Astrocyte of the cerebellum (primary cell): ENCODE measurements around the gene MYL6B.
"Not testable (repeated sequence)": the region's sequence is repeated elsewhere in the genome, so short reads cannot be mapped to it uniquely, and the experiment has no call there.

Experiments
- DNase-seq: peaks from one replicate; pipeline ENCODE4 v3.0.0-alpha.2; 2011; ENCODE audit warnings: low read depth
- H3K4me3 ChIP-seq: 2 replicates; pipeline ENCODE4 v1.5.1; 2011; ENCODE audit warnings: mild to moderate bottlenecking, low read depth, low read length, moderate library complexity
- CTCF ChIP-seq: IDR thresholded peaks from 2 replicates; pipeline ENCODE4 v1.5.1; 2012; ENCODE audit warnings: low read length, low read depth, moderate library complexity, mild to moderate bottlenecking; ENCODE audit errors: missing control alignments
- in situ Hi-C: cut with HindIII; loops from 2 replicates; pipeline ENCODE4 v1.10.0; 2017; ENCODE audit warnings: low sequenced_read_pairs

The MYL6B gene

GRCh38 chr12:56105609-56105902 is 46.8 kb upstream of the MYL6B start:
- peak overlapping the region; percentile 89 for H3K4me3 ChIP-seq
- TF ChIP-seq CTCF: no peak
- in situ Hi-C loops: no loop called here

GRCh38 chr12:56107242-56107641 is 45.1 kb upstream of the MYL6B start:
- no peak for DNase-seq
- in situ Hi-C loops: no loop called here
- no peak for TF ChIP-seq CTCF
- no peak overlapping the region for H3K4me3 ChIP-seq

More at GRCh38 chr12:56105609-56105902, 46.8 kb upstream of the MYL6B start:
- no peak for DNase-seq

GRCh38 chr12:56110571-56110970 is 41.8 kb upstream of the MYL6B start:
- no peak for TF ChIP-seq CTCF
- in situ Hi-C loops: no loop called here
- H3K4me3 ChIP-seq: no peak overlapping the region
- DNase-seq: no peak

- no peak for TF ChIP-seq CTCF
- in situ Hi-C loops: no loop called here
- DNase-seq: no peak
These were observed 38.3 kb upstream of the MYL6B start for GRCh38 chr12:56114084-56114483.

GRCh38 chr12:56115329-56115728 is 37.1 kb upstream of the MYL6B start:
- in situ Hi-C loops: loop anchor here (5.0 kb wide), 1 partner anchor 77 kb away; no protein-coding TSS in a partner anchor
- peak overlapping the region; percentile 83 for H3K4me3 ChIP-seq
- TF ChIP-seq CTCF: no peak
- no peak for DNase-seq

More at GRCh38 chr12:56114084-56114483, 38.3 kb upstream of the MYL6B start:
- no peak overlapping the region for H3K4me3 ChIP-seq

GRCh38 chr12:56116267-56117081 is 35.9 kb upstream of the MYL6B start, which contains the start of gene RPL41:
Gene RPL41 (plus strand): TSS chr12:56116633.
- TF ChIP-seq CTCF: no peak
- in situ Hi-C loops: loop anchor here (5.0 kb wide), 1 partner anchor 76 kb away; no protein-coding TSS in a partner anchor
- H3K4me3 ChIP-seq: peak within 1 kb of the TSS; percentile 83
- DNase-seq: peak; percentile 88

- peak overlapping the region; percentile 83 for H3K4me3 ChIP-seq
- in situ Hi-C loops: loop anchor here (5.0 kb wide), 1 partner anchor 75 kb away; no protein-coding TSS in a partner anchor
- not testable (repeated sequence) for DNase-seq
These were observed 35.2 kb upstream of the MYL6B start for GRCh38 chr12:56117082-56117706.
